Breast epithelium (tissue), 4 donors: Measurements from ENCODE around the gene ANKRD23. TPM values are rescaled to one million over a fixed set of nuclear protein-coding genes. Genes with fewer than 3 reads are reported as not detected.
A peak's percentile ranks its signal among the peaks of the same experiment; 100 is the strongest.

Experiments used
- DNase-seq, 2 donors: peaks; one replicate each; pipeline ENCODE4 v3.0.0-alpha.2; 2019; ENCODE audit warnings: low spot score in 2 of 2
- H3K27ac ChIP-seq, 2 donors: fragments of 200-600 bp; sonication (generic) in 1 of 2; one replicate each; pipeline ENCODE4 v1.5.1; 2016 to 2019; ENCODE audit warnings: mild to moderate bottlenecking in 1 of 2
- H3K27me3 ChIP-seq, 2 donors: fragments of 200-600 bp; sonication (generic) in 1 of 2; one replicate each; pipeline versions ENCODE4 v1.5.1 to v1.6.0; 2017 to 2019; ENCODE audit warnings: control low read depth in 1 of 2, mild to moderate bottlenecking in 1 of 2
- H3K36me3 ChIP-seq: fragments of 200-600 bp; one replicate; pipeline ENCODE4 v1.5.1; 2019
- H3K4me1 ChIP-seq, 2 donors: fragments of 200-600 bp; sonication (generic); one replicate each; pipeline ENCODE4 v1.5.1; 2016 to 2019; ENCODE audit warnings: control low read depth in 1 of 2
- H3K4me3 ChIP-seq, 3 donors: fragments of 200-600 bp; sonication (generic); 1 replicate in 2 of 3; 2 replicates in 1 of 3; pipeline ENCODE4 v1.5.1; 2016 to 2019; ENCODE audit warnings: mild to moderate bottlenecking in 3 of 3, moderate library complexity in 2 of 3
- H3K9me3 ChIP-seq, 2 donors: fragments of 200-600 bp; sonication (generic) in 1 of 2; one replicate each; pipeline ENCODE4 v1.5.1; 2016 to 2019; ENCODE audit warnings: control low read depth in 1 of 2
- POLR2A ChIP-seq: fragments of 450-650 bp; IDR thresholded peaks from one replicate; pipeline ENCODE4 v1.6.1; 2016; ENCODE audit warnings: antibody characterized with exemption, mild to moderate bottlenecking, moderate library complexity
- POLR2AphosphoS5 ChIP-seq, 3 donors: sonication (generic); formaldehyde crosslinking; IDR thresholded peaks; one replicate each; pipeline ENCODE4 v1.6.1; 2017; ENCODE audit warnings: antibody characterized with exemption in 3 of 3
- intact Hi-C: fragments of 100-400 bp; cut with DNase I; formaldehyde crosslinking; loops from one replicate; pipeline ENCODE4 v1.15.1; 2023; ENCODE audit warnings: low total_unique reads
- total RNA-seq, 3 donors: library from RNA; depleted of rRNA; stranded (reverse); fragments of >200 nt; gene quantifications; one replicate each; pipeline ENCODE4 v1.1.0, GENCODE V29; 2016
- TF ChIP-seq, protein P1 (sequence below), 3 donors: fragments of 450-650 bp; IDR thresholded peaks; one replicate each; pipeline ENCODE4 v1.5.1; 2016 to 2017; ENCODE audit warnings: antibody characterized with exemption in 3 of 3, mild to moderate bottlenecking in 3 of 3, moderate library complexity in 3 of 3

The ANKRD23 gene
- total RNA-seq, 3 donors from 2014 or later, result 3.5 to 9.4 (median 7.2) TPM

DNA sequence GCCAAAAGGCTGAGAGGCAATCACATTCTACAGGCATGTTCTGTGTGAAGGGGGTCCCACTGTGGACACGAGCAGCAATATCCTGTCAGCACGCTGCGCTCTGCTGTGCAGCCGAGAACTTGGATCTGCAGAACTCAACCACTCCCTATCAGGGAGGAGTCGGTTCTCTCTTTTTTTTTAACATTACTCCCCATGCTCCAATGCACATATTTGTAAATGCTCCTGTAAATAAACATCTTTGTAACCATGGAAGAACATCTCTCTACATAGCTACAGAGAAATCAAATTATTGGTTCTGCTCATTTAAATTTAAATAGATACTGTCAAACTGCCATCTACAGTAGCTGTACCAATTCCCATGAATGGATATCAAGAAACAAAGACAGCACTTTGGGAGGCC is 3.0 kb upstream of the ANKRD23 start:
- intact Hi-C loops, result no loop called here
- no peaks in the 10 kb centered on the region for H3K4me1 ChIP-seq
- H3K36me3 ChIP-seq, result no peaks in the 10 kb centered on the region
- H3K9me3 ChIP-seq, result no peaks in the 10 kb centered on the region
- H3K27me3 ChIP-seq, result no peaks in the 10 kb centered on the region
- DNase-seq, result no peak
- no peak overlapping the region for H3K27ac ChIP-seq
- H3K4me3 ChIP-seq, result no peak overlapping the region
- TF ChIP-seq POLR2A (no peak), POLR2AphosphoS5 (IDR thresholded peaks at IDR 0.05) (no peak)
- TF ChIP-seq, protein P1, sequence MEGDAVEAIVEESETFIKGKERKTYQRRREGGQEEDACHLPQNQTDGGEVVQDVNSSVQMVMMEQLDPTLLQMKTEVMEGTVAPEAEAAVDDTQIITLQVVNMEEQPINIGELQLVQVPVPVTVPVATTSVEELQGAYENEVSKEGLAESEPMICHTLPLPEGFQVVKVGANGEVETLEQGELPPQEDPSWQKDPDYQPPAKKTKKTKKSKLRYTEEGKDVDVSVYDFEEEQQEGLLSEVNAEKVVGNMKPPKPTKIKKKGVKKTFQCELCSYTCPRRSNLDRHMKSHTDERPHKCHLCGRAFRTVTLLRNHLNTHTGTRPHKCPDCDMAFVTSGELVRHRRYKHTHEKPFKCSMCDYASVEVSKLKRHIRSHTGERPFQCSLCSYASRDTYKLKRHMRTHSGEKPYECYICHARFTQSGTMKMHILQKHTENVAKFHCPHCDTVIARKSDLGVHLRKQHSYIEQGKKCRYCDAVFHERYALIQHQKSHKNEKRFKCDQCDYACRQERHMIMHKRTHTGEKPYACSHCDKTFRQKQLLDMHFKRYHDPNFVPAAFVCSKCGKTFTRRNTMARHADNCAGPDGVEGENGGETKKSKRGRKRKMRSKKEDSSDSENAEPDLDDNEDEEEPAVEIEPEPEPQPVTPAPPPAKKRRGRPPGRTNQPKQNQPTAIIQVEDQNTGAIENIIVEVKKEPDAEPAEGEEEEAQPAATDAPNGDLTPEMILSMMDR (IDR thresholded peaks at IDR 0.05), result no peak

DNA sequence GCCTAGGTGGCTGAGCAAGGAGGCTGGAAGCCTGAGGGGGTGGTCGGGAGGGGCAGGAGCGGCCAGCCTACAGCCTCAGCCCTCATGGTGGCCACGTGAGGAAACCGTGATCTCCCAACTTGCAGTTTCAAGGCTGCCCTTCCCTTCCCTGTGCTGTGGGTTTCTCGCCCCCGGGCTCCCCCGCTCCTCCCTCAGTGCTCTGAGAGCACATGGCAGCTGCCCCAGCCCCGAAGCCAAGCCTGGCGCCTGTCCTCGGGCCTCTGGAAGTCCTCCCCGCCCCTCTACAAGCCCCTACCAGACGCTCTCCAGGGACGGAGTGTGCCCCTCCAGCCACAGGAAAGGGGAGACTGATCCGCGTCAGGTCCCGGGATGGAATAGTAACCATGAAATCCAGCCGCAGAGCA is 586 bp upstream of the ANKRD23 start:
- TF ChIP-seq POLR2AphosphoS5 (IDR thresholded peaks at IDR 0.05) (no peak), POLR2A (no peak)
- TF ChIP-seq, protein P1 (IDR thresholded peaks at IDR 0.05), result no peak
- Histone ChIP-seq H3K4me3 (no peak overlapping the region), H3K36me3 (no peaks in the 10 kb centered on the region), H3K4me1 (no peaks in the 10 kb centered on the region), H3K27me3 (no peaks in the 10 kb centered on the region), H3K27ac (no peak overlapping the region), H3K9me3 (no peaks in the 10 kb centered on the region)
- no peak for DNase-seq
- intact Hi-C loops, result no loop called here

GRCh38 chr2:96842600-96842999 is 1.2 kb downstream of the ANKRD23 start:
- Histone ChIP-seq H3K27me3 (no peaks in the 10 kb centered on the region), H3K9me3 (no peaks in the 10 kb centered on the region), H3K4me3 (no peak overlapping the region), H3K36me3 (no peaks in the 10 kb centered on the region), H3K27ac (no peak overlapping the region), H3K4me1 (no peaks in the 10 kb centered on the region)
- TF ChIP-seq, protein P1 (IDR thresholded peaks at IDR 0.05), result no peak
- no peak for TF ChIP-seq POLR2A
- no peak for DNase-seq
- intact Hi-C loops, result no loop called here

DNA sequence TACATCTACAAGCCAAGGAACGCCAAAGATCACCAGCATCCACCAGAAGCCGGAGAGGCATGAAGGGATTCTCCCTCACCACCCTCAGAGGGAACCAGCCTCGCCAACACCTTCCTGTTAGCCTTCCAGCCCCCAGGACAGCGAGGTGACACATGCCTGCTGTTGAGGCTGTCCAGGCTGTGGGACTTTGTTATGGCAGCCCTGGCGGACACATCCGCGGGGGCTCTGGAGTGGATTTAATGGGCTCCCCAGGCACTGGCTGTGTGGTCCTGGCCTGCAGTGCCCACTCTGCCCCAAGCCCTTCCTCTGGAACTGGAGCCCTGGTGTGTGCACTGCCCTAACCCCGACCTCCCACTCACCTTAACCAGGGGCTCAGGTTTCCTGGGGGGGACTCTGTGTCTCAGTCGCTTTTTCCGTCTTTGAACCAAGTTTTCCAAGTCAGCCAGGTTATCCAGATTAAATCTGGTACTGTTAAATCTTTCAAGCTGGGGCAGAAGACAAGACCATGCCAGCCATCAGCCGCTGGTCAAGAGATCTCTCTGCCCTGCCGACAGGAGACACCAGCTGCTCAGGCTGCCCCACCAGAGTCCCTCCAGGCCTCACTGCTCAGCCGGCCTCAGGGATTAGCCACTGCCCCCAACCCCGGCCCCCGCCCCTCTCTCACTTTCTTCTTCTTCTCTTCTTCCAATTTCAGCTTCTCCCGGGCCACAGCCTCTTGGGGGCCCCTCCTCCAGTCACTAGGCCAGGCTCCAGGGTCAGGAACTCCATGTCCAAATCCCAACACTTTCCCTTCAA is 1.9 kb downstream of the ANKRD23 start:
- intact Hi-C loops, result no loop called here
- no peaks in the 10 kb centered on the region for H3K9me3 ChIP-seq
- no peaks in the 10 kb centered on the region for H3K36me3 ChIP-seq
- no peak overlapping the region for H3K4me3 ChIP-seq
- H3K4me1 ChIP-seq, result no peaks in the 10 kb centered on the region
- H3K27ac ChIP-seq, result no peak overlapping the region
- DNase-seq, result no peak
- H3K27me3 ChIP-seq, result no peaks in the 10 kb centered on the region
- TF ChIP-seq POLR2A (no peak), POLR2AphosphoS5 (IDR thresholded peaks at IDR 0.05) (no peak)
- TF ChIP-seq, protein P1 (IDR thresholded peaks at IDR 0.05), result no peak

GRCh38 chr2:96839875-96840850 is 3.7 kb downstream of the ANKRD23 start:
- TF ChIP-seq, protein P1 (IDR thresholded peaks at IDR 0.05), result no peak

More at GRCh38 chr2:96839875-96840850, 3.7 kb downstream of the ANKRD23 start:
- Histone ChIP-seq H3K27ac (no peak overlapping the region), H3K4me1 (no peaks in the 10 kb centered on the region), H3K36me3 (no peaks in the 10 kb centered on the region), H3K9me3 (no peaks in the 10 kb centered on the region), H3K4me3 (peak overlapping the region in 1 of 3 donors; percentile 49), H3K27me3 (no peaks in the 10 kb centered on the region)
- DNase-seq, result no peak
- intact Hi-C loops, result no loop called here
